ENCODE results near the gene FRA10AC1. TPM values are rescaled to one million over a fixed set of nuclear protein-coding genes. Genes with fewer than 3 reads are reported as not detected.

The FRA10AC1 gene
- total and polyA plus RNA-seq, 2 experiments from 2014 or later, result 7.6 to 17.0 TPM

GRCh38 chr10:93718937-93719725 is 16.7 kb upstream of the FRA10AC1 start:
- Histone ChIP-seq H3K4me1 (ENCODE audit: insufficient read depth) (no peaks in the 10 kb centered on the region), H3F3A (ENCODE audit: insufficient read depth) (no peaks in the 10 kb centered on the region), H2AFZ (no peak overlapping the region), H3K27me3 (replicated peaks; ENCODE audit: insufficient read depth) (0 out of 2 replicates have a peak, but pooled peaks cover 4% of the 10 kb centered on the region), H4K20me1 (ENCODE audit: insufficient read depth) (no peaks in the 10 kb centered on the region), H3K9ac (no peak overlapping the region), H3K36me3 (ENCODE audit: low read depth) (no peaks in the 10 kb centered on the region), H3K9me3 (ENCODE audit: low read depth) (no peaks in the 10 kb centered on the region), H3K4me3 (no peak overlapping the region), H3K27ac (no peak overlapping the region), H3K4me2 (ENCODE audit: unreplicated experiment) (no peak overlapping the region), H3K9me2 (ENCODE audit: insufficient read depth) (no peaks in the 10 kb centered on the region), H3K79me2 (ENCODE audit: insufficient read depth) (no peaks in the 10 kb centered on the region)
- WGBS, 2 experiments (ENCODE audit: low coverage in 1 of 2, low lambda C conversion rate in 2 of 2, missing lambda C conversion rate in 2 of 2), result 52% methylated on average over 8 of the region's 8 CpGs
- DNase-seq, result no peak
- TF ChIP-seq EZH2phosphoT487 (IDR thresholded peaks at IDR 0.05; ENCODE audit: insufficient read depth, low read depth) (no peak), EZH2 (IDR thresholded peaks at IDR 0.05; ENCODE audit: insufficient read depth, poor library complexity, severe bottlenecking) (no peak)
- in situ Hi-C loops (cut with MboI), result no loop called here

- Histone ChIP-seq H3F3A (ENCODE audit: insufficient read depth) (no peaks in the 10 kb centered on the region), H3K4me1 (ENCODE audit: insufficient read depth) (no peaks in the 10 kb centered on the region), H3K36me3 (ENCODE audit: low read depth) (no peaks in the 10 kb centered on the region), H3K9me3 (ENCODE audit: low read depth) (no peaks in the 10 kb centered on the region), H2AFZ (no peak overlapping the region), H3K79me2 (ENCODE audit: insufficient read depth) (no peaks in the 10 kb centered on the region), H3K4me2 (ENCODE audit: unreplicated experiment) (no peak overlapping the region), H3K9ac (no peak overlapping the region), H3K27me3 (replicated peaks; ENCODE audit: insufficient read depth) (0 out of 2 replicates have a peak, but pooled peaks cover 4% of the 10 kb centered on the region), H4K20me1 (ENCODE audit: insufficient read depth) (no peaks in the 10 kb centered on the region), H3K4me3 (no peak overlapping the region), H3K27ac (no peak overlapping the region), H3K9me2 (ENCODE audit: insufficient read depth) (no peaks in the 10 kb centered on the region)
- in situ Hi-C loops (cut with MboI), result no loop called here
- no peak for DNase-seq
- 17 to 22% methylated on average over 1 of the region's 1 CpG for WGBS, 2 experiments (ENCODE audit: low coverage in 1 of 2, low lambda C conversion rate in 2 of 2, missing lambda C conversion rate in 2 of 2)
- TF ChIP-seq EZH2 (IDR thresholded peaks at IDR 0.05; ENCODE audit: insufficient read depth, poor library complexity, severe bottlenecking) (no peak), EZH2phosphoT487 (IDR thresholded peaks at IDR 0.05; ENCODE audit: insufficient read depth, low read depth) (no peak)
Observed at GRCh38 chr10:93716766-93717165, 14.4 kb upstream of the FRA10AC1 start.

GRCh38 chr10:93715345-93715744 is 13.0 kb upstream of the FRA10AC1 start:
- H3F3A ChIP-seq (ENCODE audit: insufficient read depth), result no peaks in the 10 kb centered on the region
- no peaks in the 10 kb centered on the region for H3K36me3 ChIP-seq (ENCODE audit: low read depth)
- TF ChIP-seq EZH2 (IDR thresholded peaks at IDR 0.05; ENCODE audit: insufficient read depth, poor library complexity, severe bottlenecking), result no peak
- TF ChIP-seq EZH2phosphoT487 (IDR thresholded peaks at IDR 0.05; ENCODE audit: insufficient read depth, low read depth), result no peak
- no peak for DNase-seq
- in situ Hi-C loops (cut with MboI), result no loop called here
- no peaks in the 10 kb centered on the region for H3K9me3 ChIP-seq (ENCODE audit: low read depth)
- H3K27ac ChIP-seq, result no peak overlapping the region
- no peak overlapping the region for H3K4me3 ChIP-seq
- no peaks in the 10 kb centered on the region for H3K4me1 ChIP-seq (ENCODE audit: insufficient read depth)
- 45 to 48% methylated on average over 5 of the region's 5 CpGs for WGBS, 2 experiments (ENCODE audit: low coverage in 1 of 2, low lambda C conversion rate in 2 of 2, missing lambda C conversion rate in 2 of 2)
- H3K9ac ChIP-seq, result no peak overlapping the region
- H2AFZ ChIP-seq, result no peak overlapping the region
- 0 out of 2 replicates have a peak, but pooled peaks cover 4% of the 10 kb centered on the region for H3K27me3 ChIP-seq (replicated peaks; ENCODE audit: insufficient read depth)
- no peaks in the 10 kb centered on the region for H3K79me2 ChIP-seq (ENCODE audit: insufficient read depth)
- no peaks in the 10 kb centered on the region for H3K9me2 ChIP-seq (ENCODE audit: insufficient read depth)
- no peaks in the 10 kb centered on the region for H4K20me1 ChIP-seq (ENCODE audit: insufficient read depth)
- H3K4me2 ChIP-seq (ENCODE audit: unreplicated experiment), result no peak overlapping the region

- H3K4me3 ChIP-seq, result no peak overlapping the region
- no peaks in the 10 kb centered on the region for H3F3A ChIP-seq (ENCODE audit: insufficient read depth)
- TF ChIP-seq EZH2phosphoT487 (IDR thresholded peaks at IDR 0.05; ENCODE audit: insufficient read depth, low read depth) (no peak), EZH2 (IDR thresholded peaks at IDR 0.05; ENCODE audit: insufficient read depth, poor library complexity, severe bottlenecking) (no peak)
- no peak overlapping the region for H3K27ac ChIP-seq
- H3K9me3 ChIP-seq (ENCODE audit: low read depth), result no peaks in the 10 kb centered on the region
- no peak for DNase-seq
- no peak overlapping the region for H2AFZ ChIP-seq
- 18 to 23% methylated on average over 2 of the region's 2 CpGs for WGBS, 2 experiments (ENCODE audit: low coverage in 1 of 2, low lambda C conversion rate in 2 of 2, missing lambda C conversion rate in 2 of 2)
- in situ Hi-C loops (cut with MboI), result no loop called here
- H3K9me2 ChIP-seq (ENCODE audit: insufficient read depth), result no peaks in the 10 kb centered on the region
- H3K27me3 ChIP-seq (replicated peaks; ENCODE audit: insufficient read depth), result 0 out of 2 replicates have a peak, but pooled peaks cover 1% of the 10 kb centered on the region
- no peaks in the 10 kb centered on the region for H3K4me1 ChIP-seq (ENCODE audit: insufficient read depth)
- no peaks in the 10 kb centered on the region for H4K20me1 ChIP-seq (ENCODE audit: insufficient read depth)
- H3K36me3 ChIP-seq (ENCODE audit: low read depth), result no peaks in the 10 kb centered on the region
- no peak overlapping the region for H3K4me2 ChIP-seq (ENCODE audit: unreplicated experiment)
- H3K79me2 ChIP-seq (ENCODE audit: insufficient read depth), result no peaks in the 10 kb centered on the region
- no peak overlapping the region for H3K9ac ChIP-seq
Observed at GRCh38 chr10:93712593-93712992, 10.2 kb upstream of the FRA10AC1 start.

Measured in GM23248 (cell line).